PC-3 (cell line): ENCODE results near the gene TLX3.

Experiments
- EZH2 ChIP-seq: fragments of 300-600 bp; sonication (generic); IDR thresholded peaks from one replicate; pipeline ENCODE4 v1.6.1; 2017; ENCODE audit warnings: antibody characterized with exemption, mild to moderate bottlenecking, low read length; ENCODE audit not compliant: unreplicated experiment
- TF ChIP-seq, protein P1 (sequence below): fragments of 300-600 bp; sonication (generic); conservative IDR thresholded peaks from 2 replicates; pipeline ENCODE4 v1.5.1; 2017; ENCODE audit warnings: antibody characterized with exemption, low read depth, mild to moderate bottlenecking, low read length

DNA sequence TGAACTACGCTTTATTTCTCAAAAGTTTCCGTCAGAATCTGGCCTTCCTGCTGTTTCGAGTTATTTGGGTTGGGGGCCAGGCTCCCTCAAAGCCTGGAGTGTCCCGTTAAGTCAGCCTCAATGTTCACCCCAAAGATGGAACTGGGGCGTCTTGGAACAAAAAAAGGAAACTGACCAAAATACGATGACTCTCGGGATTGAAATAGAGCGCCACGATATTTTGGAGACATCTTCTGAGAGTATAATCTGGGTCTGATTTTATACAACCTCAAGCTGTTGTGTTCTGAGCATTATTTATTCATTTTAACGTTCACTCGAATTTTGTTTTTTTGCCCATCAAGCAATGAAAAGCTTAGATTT lies 28.1 kb downstream of the TLX3 start:
- no peak for TF ChIP-seq EZH2
- TF ChIP-seq, protein P1, sequence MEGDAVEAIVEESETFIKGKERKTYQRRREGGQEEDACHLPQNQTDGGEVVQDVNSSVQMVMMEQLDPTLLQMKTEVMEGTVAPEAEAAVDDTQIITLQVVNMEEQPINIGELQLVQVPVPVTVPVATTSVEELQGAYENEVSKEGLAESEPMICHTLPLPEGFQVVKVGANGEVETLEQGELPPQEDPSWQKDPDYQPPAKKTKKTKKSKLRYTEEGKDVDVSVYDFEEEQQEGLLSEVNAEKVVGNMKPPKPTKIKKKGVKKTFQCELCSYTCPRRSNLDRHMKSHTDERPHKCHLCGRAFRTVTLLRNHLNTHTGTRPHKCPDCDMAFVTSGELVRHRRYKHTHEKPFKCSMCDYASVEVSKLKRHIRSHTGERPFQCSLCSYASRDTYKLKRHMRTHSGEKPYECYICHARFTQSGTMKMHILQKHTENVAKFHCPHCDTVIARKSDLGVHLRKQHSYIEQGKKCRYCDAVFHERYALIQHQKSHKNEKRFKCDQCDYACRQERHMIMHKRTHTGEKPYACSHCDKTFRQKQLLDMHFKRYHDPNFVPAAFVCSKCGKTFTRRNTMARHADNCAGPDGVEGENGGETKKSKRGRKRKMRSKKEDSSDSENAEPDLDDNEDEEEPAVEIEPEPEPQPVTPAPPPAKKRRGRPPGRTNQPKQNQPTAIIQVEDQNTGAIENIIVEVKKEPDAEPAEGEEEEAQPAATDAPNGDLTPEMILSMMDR, result peak; percentile 44; the same call in 1 of the 2 replicates
